Prostate gland (tissue), 2 donors: ENCODE data around the gene BPIFB6.

Source experiments
- POLR2A ChIP-seq: fragments of 450-650 bp; IDR thresholded peaks from one replicate; pipeline ENCODE4 v1.6.1; 2016; ENCODE audit warnings: antibody characterized with exemption, mild to moderate bottlenecking
- POLR2AphosphoS5 ChIP-seq: sonication (generic); formaldehyde crosslinking; IDR thresholded peaks from one replicate; pipeline ENCODE4 v1.6.1; 2017; ENCODE audit warnings: antibody characterized with exemption
- TF ChIP-seq, protein P1 (sequence below), 4 experiments: fragments of 200-600 bp in 2 of 4; fragments of 450-650 bp in 2 of 4; sonication (generic) in 2 of 4; IDR thresholded peaks; 1 replicate in 3 of 4; 2 replicates in 1 of 4; pipeline ENCODE4 v1.5.1; 2016 to 2019; ENCODE audit warnings: antibody characterized with exemption in 4 of 4, mild to moderate bottlenecking in 2 of 4, moderate library complexity in 2 of 4

DNA sequence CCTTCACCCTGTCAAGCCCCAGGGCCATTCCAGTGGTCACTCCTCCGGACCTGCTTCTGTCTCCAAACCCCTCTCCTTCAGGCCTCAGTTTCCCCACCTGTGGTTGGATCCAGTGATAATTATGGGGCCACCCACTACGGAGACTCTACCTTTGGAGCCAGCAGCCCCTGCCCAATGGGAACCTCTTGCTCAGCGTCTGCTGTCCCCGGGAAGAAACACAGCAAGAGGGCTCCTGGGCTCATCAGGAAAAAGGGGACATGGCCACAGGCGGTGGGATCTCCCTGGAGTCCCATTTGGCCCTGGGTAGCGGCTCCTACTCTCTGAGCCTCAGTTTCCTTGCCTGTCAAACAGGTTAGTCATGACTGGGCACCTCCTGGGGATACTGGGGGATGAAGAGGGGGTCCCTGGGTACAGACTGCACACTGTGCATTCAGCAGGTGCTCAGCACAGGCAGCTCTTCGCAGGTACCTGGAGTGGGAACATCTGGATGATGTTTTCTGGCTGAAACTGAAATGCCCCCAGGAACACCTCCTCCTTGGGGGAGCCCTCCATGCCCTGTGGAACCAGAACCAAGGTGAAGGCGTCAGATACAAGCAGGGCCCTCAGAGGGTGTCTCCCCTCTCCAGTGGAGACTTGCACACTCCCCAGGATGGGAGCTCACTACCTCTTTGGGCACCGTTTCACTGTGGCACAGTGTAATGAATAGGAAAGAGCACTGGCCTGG lies 46.7 kb upstream of the BPIFB6 start:
- TF ChIP-seq, protein P1, sequence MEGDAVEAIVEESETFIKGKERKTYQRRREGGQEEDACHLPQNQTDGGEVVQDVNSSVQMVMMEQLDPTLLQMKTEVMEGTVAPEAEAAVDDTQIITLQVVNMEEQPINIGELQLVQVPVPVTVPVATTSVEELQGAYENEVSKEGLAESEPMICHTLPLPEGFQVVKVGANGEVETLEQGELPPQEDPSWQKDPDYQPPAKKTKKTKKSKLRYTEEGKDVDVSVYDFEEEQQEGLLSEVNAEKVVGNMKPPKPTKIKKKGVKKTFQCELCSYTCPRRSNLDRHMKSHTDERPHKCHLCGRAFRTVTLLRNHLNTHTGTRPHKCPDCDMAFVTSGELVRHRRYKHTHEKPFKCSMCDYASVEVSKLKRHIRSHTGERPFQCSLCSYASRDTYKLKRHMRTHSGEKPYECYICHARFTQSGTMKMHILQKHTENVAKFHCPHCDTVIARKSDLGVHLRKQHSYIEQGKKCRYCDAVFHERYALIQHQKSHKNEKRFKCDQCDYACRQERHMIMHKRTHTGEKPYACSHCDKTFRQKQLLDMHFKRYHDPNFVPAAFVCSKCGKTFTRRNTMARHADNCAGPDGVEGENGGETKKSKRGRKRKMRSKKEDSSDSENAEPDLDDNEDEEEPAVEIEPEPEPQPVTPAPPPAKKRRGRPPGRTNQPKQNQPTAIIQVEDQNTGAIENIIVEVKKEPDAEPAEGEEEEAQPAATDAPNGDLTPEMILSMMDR (IDR thresholded peaks at IDR 0.05) = no peak
- no peak for TF ChIP-seq POLR2A
- no peak for TF ChIP-seq POLR2AphosphoS5
